Psoas muscle (tissue), 8 donors: ENCODE measurements around the gene LHFPL3. TPM values are rescaled to one million over a fixed set of nuclear protein-coding genes. Genes with fewer than 3 reads are reported as not detected.

Source experiments
- ATAC-seq, 4 donors: fragments of 200-7000 bp; cut with Tn5 transposase; one replicate each; pipeline ENCODE4 v1.9.1; 2020; ENCODE audit warnings: moderate library complexity in 3 of 4, mild to moderate bottlenecking in 2 of 4
- DNase-seq, 2 donors: peaks; one replicate each; pipeline ENCODE4 v3.0.0-alpha.2; 2020
- H3K27ac ChIP-seq: fragments of 200-600 bp; one replicate; pipeline ENCODE4 v1.8.0; 2022
- H3K27me3 ChIP-seq, 3 donors: fragments of 200-600 bp in 1 of 3; one replicate each; pipeline versions ENCODE4 v1.6.1 to v1.8.0; 2013 to 2022; ENCODE audit warnings: low read length in 2 of 3, mild to moderate bottlenecking in 2 of 3, moderate library complexity in 1 of 3; ENCODE audit not compliant: insufficient read depth in 3 of 3
- H3K36me3 ChIP-seq, 2 donors: fragments of 200-600 bp in 1 of 2; one replicate each; pipeline versions ENCODE4 v1.6.1 to v1.8.0; 2013 to 2022; ENCODE audit warnings: low read depth in 1 of 2, mild to moderate bottlenecking in 1 of 2, moderate library complexity in 1 of 2; ENCODE audit not compliant: insufficient read depth in 1 of 2
- H3K4me1 ChIP-seq: fragments of 200-600 bp; one replicate; pipeline ENCODE4 v1.8.0; 2022
- H3K4me3 ChIP-seq: fragments of 200-600 bp; one replicate; pipeline ENCODE4 v1.8.0; 2022; ENCODE audit warnings: mild to moderate bottlenecking
- H3K9me3 ChIP-seq: fragments of 200-600 bp; one replicate; pipeline ENCODE4 v1.8.0; 2022
- WGBS, 3 donors: extraction: QIAGEN DNeasy Blood & Tissue Kit; methylation state at CpG; one replicate each; pipeline versions ENCODE4 v1.1.6 to v1.1.7; 2013; 5-methylcytosine and 5-hydroxymethylcytosine counted together
- intact Hi-C, 2 donors: fragments of 100-400 bp; cut with DNase I; formaldehyde crosslinking; loops; one replicate each; pipeline versions ENCODE4 v1.11.0 to v1.14.2; 2022
- polyA plus RNA-seq, 3 donors: library from polyadenylated mRNA; stranded (reverse); fragments of 200-250 nt; gene quantifications; one replicate each; pipeline ENCODE4 v1.2.3, GENCODE V29; 2013
- total RNA-seq, 4 donors: library from RNA; stranded (reverse); fragmentation: NEBNext Ultra II Directional in 2 of 4; extraction: Animal tissue kit (Norgen Biotek cat#: 25700) in 2 of 4; gene quantifications; one replicate each; pipeline versions ENCODE4 v1.2.1 to v1.2.4, GENCODE V29; 2021 to 2023
- TF ChIP-seq, protein P1 (sequence below): fragments of 200-600 bp; IDR thresholded peaks from one replicate; pipeline ENCODE4 v1.8.0; 2022; ENCODE audit warnings: antibody characterized with exemption
- donor health status: healthy with polysubstance abuse.
- donor health status: DM: no; HTN: no; CAD: no; lungs with moderate emphysema.
- donor health status: Bipolar disorder and iron deficiency.
- donor health status: healthy.
- donor health status: DM: yes; HTN: yes; CAD: no.
- donor health status: DM: no; HTN: no; CAD: no.
- donor health status: DM: no; HTN: no; CAD: no.
- donor health status: DM: yes; HTN: yes; CAD: no.

LHFPL3 gene
- total and polyA plus RNA-seq, 7 donors = not detected

DNA sequence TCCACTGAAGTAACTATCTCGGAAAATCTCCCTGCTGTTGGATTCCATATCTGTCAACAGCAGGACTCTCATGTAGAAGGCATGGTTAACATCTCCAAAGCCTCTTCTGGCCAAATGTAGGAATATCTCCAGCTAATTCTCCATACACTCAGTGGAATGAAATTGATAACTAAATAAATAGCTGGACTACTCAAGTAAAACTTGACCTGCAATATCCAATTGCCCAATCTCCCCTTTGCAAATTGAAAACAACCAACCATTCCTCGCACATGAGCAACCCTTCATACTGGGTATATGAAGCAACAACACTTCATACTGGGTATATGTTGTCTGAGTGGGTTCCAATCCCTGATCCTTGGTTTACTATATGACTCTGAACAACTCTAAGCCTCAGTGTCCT is 580.2 kb downstream of the LHFPL3 start:
- 63 to 81% (median 69%) methylated on average over 2 of the region's 2 CpGs for WGBS, 3 donors
- no peak overlapping the region for H3K27ac ChIP-seq
- ATAC-seq = no peak
- no peak overlapping the region for H3K4me3 ChIP-seq
- no peak for DNase-seq
- TF ChIP-seq, protein P1, sequence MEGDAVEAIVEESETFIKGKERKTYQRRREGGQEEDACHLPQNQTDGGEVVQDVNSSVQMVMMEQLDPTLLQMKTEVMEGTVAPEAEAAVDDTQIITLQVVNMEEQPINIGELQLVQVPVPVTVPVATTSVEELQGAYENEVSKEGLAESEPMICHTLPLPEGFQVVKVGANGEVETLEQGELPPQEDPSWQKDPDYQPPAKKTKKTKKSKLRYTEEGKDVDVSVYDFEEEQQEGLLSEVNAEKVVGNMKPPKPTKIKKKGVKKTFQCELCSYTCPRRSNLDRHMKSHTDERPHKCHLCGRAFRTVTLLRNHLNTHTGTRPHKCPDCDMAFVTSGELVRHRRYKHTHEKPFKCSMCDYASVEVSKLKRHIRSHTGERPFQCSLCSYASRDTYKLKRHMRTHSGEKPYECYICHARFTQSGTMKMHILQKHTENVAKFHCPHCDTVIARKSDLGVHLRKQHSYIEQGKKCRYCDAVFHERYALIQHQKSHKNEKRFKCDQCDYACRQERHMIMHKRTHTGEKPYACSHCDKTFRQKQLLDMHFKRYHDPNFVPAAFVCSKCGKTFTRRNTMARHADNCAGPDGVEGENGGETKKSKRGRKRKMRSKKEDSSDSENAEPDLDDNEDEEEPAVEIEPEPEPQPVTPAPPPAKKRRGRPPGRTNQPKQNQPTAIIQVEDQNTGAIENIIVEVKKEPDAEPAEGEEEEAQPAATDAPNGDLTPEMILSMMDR = no peak
- no peaks in the 10 kb centered on the region for H3K9me3 ChIP-seq
- peaks cover 0 to 4% (median 3%) of the 10 kb centered on the region in 3 donors for H3K27me3 ChIP-seq
- intact Hi-C loops = no loop called here
- no peaks in the 10 kb centered on the region for H3K36me3 ChIP-seq
- no peaks in the 10 kb centered on the region for H3K4me1 ChIP-seq

- no peak for DNase-seq
- Histone ChIP-seq H3K4me3 (no peak overlapping the region), H3K9me3 (no peaks in the 10 kb centered on the region), H3K27ac (no peak overlapping the region), H3K4me1 (no peaks in the 10 kb centered on the region), H3K27me3 (peaks cover 0 to 4% (median 3%) of the 10 kb centered on the region in 3 donors), H3K36me3 (no peaks in the 10 kb centered on the region)
- WGBS, 3 donors = 88 to 91% (median 88%) methylated on average over 2 of the region's 2 CpGs
- no peak for ATAC-seq
- TF ChIP-seq, protein P1 = no peak
- intact Hi-C loops = no loop called here
Measured at GRCh38 chr7:104909096-104909495, 580.7 kb downstream of the LHFPL3 start.

GRCh38 chr7:104914421-104914820 is 586.0 kb downstream of the LHFPL3 start:
- Histone ChIP-seq H3K27me3 (peaks cover 0 to 4% (median 0%) of the 10 kb centered on the region in 3 donors), H3K4me1 (no peaks in the 10 kb centered on the region), H3K9me3 (no peaks in the 10 kb centered on the region), H3K36me3 (no peaks in the 10 kb centered on the region), H3K4me3 (no peak overlapping the region), H3K27ac (no peak overlapping the region)
- TF ChIP-seq, protein P1 = no peak
- intact Hi-C loops = no loop called here
- 35 to 59% (median 44%) methylated on average over 2 of the region's 2 CpGs for WGBS, 3 donors
- no peak for ATAC-seq
- DNase-seq = no peak

GRCh38 chr7:104921596-104921995 is 593.2 kb downstream of the LHFPL3 start:
- no peaks in the 10 kb centered on the region for H3K9me3 ChIP-seq
- no peak for DNase-seq
- intact Hi-C loops = no loop called here
- TF ChIP-seq, protein P1 = no peak
- ATAC-seq = no peak
- no peaks in the 10 kb centered on the region for H3K36me3 ChIP-seq
- H3K4me3 ChIP-seq = no peak overlapping the region
- H3K27ac ChIP-seq = no peak overlapping the region
- H3K27me3 ChIP-seq = no peaks in the 10 kb centered on the region
- H3K4me1 ChIP-seq = no peaks in the 10 kb centered on the region
- 79 to 93% (median 86%) methylated on average over 2 of the region's 2 CpGs for WGBS, 3 donors
